HepG2 (cell line): Measurements from ENCODE around the gene GRHL1. TPM values are rescaled to one million over a fixed set of nuclear protein-coding genes. Genes with fewer than 3 reads are reported as not detected.

ENCODE experiments used
- ARID3A ChIP-seq: IDR thresholded peaks from 2 replicates; pipeline ENCODE4 v1.6.1; 2012; ENCODE audit warnings: low read depth, low read length, improper control_type of control experiment
- ATM ChIP-seq: fragments of 450-650 bp; IDR thresholded peaks from 2 replicates; pipeline ENCODE4 v1.7.1; 2017; ENCODE audit warnings: mild to moderate bottlenecking, borderline replicate concordance
- BHLHE40 ChIP-seq: IDR thresholded peaks from 2 replicates; pipeline ENCODE4 v1.6.1; 2011; ENCODE audit warnings: low read length, improper control_type of control experiment
- CAMTA2 ChIP-seq: sonication (generic); formaldehyde crosslinking; IDR thresholded peaks from 2 replicates; pipeline ENCODE4 v1.4.0; 2020; ENCODE audit warnings: mild to moderate bottlenecking, missing genetic modification reagents, borderline replicate concordance
- DMAP1 ChIP-seq: IDR thresholded peaks from 2 replicates; pipeline ENCODE4 v1.6.1; 2016
- FOSL2 ChIP-seq: sonication (generic); formaldehyde crosslinking; IDR thresholded peaks from 2 replicates; pipeline ENCODE4 v1.4.0; 2020; ENCODE audit warnings: missing genetic modification reagents
- HNRNPUL1 ChIP-seq: fragments of 200-400 bp; formaldehyde crosslinking; IDR thresholded peaks from 2 replicates; pipeline ENCODE4 v1.6.1; 2017; ENCODE audit warnings: low read depth, mild to moderate bottlenecking, low read length, moderate library complexity
- KLF6 ChIP-seq: IDR thresholded peaks from 2 replicates; pipeline ENCODE4 v1.8.0; 2016; ENCODE audit warnings: missing biosample characterization, missing genetic modification reagents
- MEF2D ChIP-seq: sonication (generic); formaldehyde crosslinking; IDR thresholded peaks from 2 replicates; pipeline ENCODE4 v1.5.1; 2020; ENCODE audit warnings: mild to moderate bottlenecking, missing genetic modification reagents
- MXI1 ChIP-seq: IDR thresholded peaks from 3 replicates; pipeline ENCODE4 v1.6.1; 2012; ENCODE audit warnings: low read depth, low read length, inconsistent platforms, borderline replicate concordance
- SOX5 ChIP-seq: IDR thresholded peaks from 2 replicates; pipeline ENCODE4 v1.6.1; 2016; ENCODE audit warnings: borderline replicate concordance
- SRSF4 ChIP-seq: fragments of 200-400 bp; formaldehyde crosslinking; IDR thresholded peaks from one replicate; pipeline ENCODE4 v1.6.1; 2018; ENCODE audit warnings: mild to moderate bottlenecking, low read depth, low read length, moderate library complexity; ENCODE audit not compliant: poor library complexity, severe bottlenecking
- ZMYM3 ChIP-seq: sonication (generic); formaldehyde crosslinking; IDR thresholded peaks from 2 replicates; pipeline ENCODE4 v1.5.1; 2020; ENCODE audit warnings: mild to moderate bottlenecking, missing genetic modification reagents
- ZNF17 ChIP-seq: sonication (generic); formaldehyde crosslinking; IDR thresholded peaks from 2 replicates; pipeline ENCODE4 v1.5.0; 2020; ENCODE audit warnings: mild to moderate bottlenecking, missing genetic modification reagents
- ZNF414 ChIP-seq: sonication (generic); formaldehyde crosslinking; IDR thresholded peaks from 2 replicates; pipeline ENCODE4 v1.5.0; 2020; ENCODE audit warnings: missing genetic modification reagents
- ZNF468 ChIP-seq: sonication (generic); formaldehyde crosslinking; IDR thresholded peaks from 2 replicates; pipeline ENCODE4 v1.8.0; 2022; ENCODE audit warnings: mild to moderate bottlenecking, moderate library complexity, missing genetic modification reagents
- ZNF530 ChIP-seq: sonication (generic); formaldehyde crosslinking; IDR thresholded peaks from 2 replicates; pipeline ENCODE4 v1.5.0; 2020; ENCODE audit warnings: low read depth, mild to moderate bottlenecking, missing genetic modification reagents
- ZNF598 ChIP-seq: sonication (generic); formaldehyde crosslinking; IDR thresholded peaks from 2 replicates; pipeline ENCODE4 v1.5.1; 2020; ENCODE audit warnings: mild to moderate bottlenecking, missing genetic modification reagents, borderline replicate concordance
- ZSCAN22 ChIP-seq: sonication (generic); formaldehyde crosslinking; IDR thresholded peaks from 2 replicates; pipeline ENCODE4 v1.4.0; 2020; ENCODE audit warnings: mild to moderate bottlenecking, missing genetic modification reagents
- polyA plus RNA-seq, 8 experiments: library from polyadenylated mRNA; depleted of rRNA in 3 of 8; stranded (reverse) in 7 of 8; unstranded in 1 of 8; fragments of >200 nt; fragmentation: Illumina TruSeq in 4 of 8; extraction: Trizol in 4 of 8; gene quantifications; 2 replicates each; pipeline versions ENCODE4 v1.2.1 to v1.2.3, GENCODE V29; 2011 to 2016; ENCODE audit warnings: low read depth in 4 of 8, missing spikeins in 1 of 8, mixed read lengths in 1 of 8; ENCODE audit not compliant: insufficient read depth in 1 of 8
- total RNA-seq, 5 experiments: library from RNA; depleted of rRNA; stranded (reverse); fragments of >200 nt; fragmentation: Illumina TruSeq; extraction: Trizol; gene quantifications; 2 replicates each; pipeline ENCODE4 v1.2.3, GENCODE V29; 2016; ENCODE audit warnings: low read depth in 1 of 5
- TF ChIP-seq, protein P1 (sequence below), 2 experiments: sonication (generic) in 1 of 2; formaldehyde crosslinking in 1 of 2; IDR thresholded peaks; 2 replicates each; pipeline versions ENCODE4 v1.4.0 to v1.6.1; 2016 to 2020; ENCODE audit warnings: borderline replicate concordance in 1 of 2, low read depth in 1 of 2, mild to moderate bottlenecking in 1 of 2, missing genetic modification reagents in 1 of 2
- TF ChIP-seq, protein P2 (sequence below): IDR thresholded peaks from 2 replicates; pipeline ENCODE4 v1.6.1; 2016; ENCODE audit warnings: missing compliant biosample characterization, missing genetic modification reagents, borderline replicate concordance

The GRHL1 gene
- total and polyA plus RNA-seq, 2 of the 13 experiments (the other 11 are each of a cell fraction or from before 2014, with no cell fraction given): 9.3 to 12.0 TPM

DNA sequence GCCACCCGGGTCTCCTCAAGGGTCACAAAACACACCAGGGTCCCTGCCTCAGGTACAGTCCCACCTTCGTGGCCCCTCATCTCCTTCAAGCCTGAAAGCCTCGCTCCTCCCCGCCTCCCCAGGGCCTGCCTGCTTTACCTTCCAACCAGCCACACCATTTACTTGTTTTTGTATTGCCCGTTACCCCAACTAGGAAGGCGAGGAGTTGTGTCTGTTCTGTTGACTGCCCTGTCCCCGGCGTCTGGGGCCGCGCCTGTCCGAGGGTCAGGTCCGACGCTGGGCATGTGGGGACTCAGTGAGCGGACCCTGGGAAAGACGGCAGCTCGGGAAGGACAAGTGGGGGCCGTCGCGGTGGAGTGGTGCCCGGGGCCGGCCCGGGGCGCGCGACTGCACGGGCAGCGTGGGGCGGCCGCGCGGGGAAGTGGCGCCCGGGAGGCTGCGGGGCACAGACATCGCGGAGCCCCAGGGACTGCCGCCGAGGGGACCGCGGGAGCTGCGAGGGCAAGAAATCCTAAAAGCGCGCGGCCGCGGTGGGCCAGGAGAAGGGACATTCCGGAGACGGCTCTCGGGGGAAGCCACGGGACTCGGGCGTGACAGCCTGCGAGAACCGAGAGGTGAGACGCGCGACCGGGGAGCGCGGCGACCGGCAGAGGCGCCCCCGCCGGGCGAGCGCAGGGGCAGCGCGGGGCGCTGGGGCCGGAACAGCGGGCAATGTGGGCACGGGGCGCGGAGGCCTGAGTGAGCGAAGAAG is 797 bp upstream of the GRHL1 start (continued):
- TF ChIP-seq ZNF414 (CRISPR knock-in tag) (peak; percentile 43; the same call in 1 of the 2 replicates), ATM (no peak), SRSF4 (no peak), ZNF598 (CRISPR knock-in tag) (0 out of 2 replicates have a peak, but pooled peaks have one; percentile 57), SOX5 (no peak), MXI1 (no peak), ZNF17 (CRISPR knock-in tag) (no peak), ARID3A (0 out of 2 replicates have a peak, but pooled peaks have one; percentile 5), KLF6 (no peak), ZNF468 (no peak), MEF2D (CRISPR knock-in tag) (0 out of 2 replicates have a peak, but pooled peaks have one; percentile 26), BHLHE40 (no peak), FOSL2 (CRISPR knock-in tag) (no peak), CAMTA2 (CRISPR knock-in tag) (peak; percentile 69), HNRNPUL1 (no peak), ZSCAN22 (CRISPR knock-in tag) (no peak), DMAP1 (CRISPR knock-in tag) (no peak), ZNF530 (CRISPR knock-in tag) (no peak), ZMYM3 (CRISPR knock-in tag) (no peak)
- TF ChIP-seq, protein P1, sequence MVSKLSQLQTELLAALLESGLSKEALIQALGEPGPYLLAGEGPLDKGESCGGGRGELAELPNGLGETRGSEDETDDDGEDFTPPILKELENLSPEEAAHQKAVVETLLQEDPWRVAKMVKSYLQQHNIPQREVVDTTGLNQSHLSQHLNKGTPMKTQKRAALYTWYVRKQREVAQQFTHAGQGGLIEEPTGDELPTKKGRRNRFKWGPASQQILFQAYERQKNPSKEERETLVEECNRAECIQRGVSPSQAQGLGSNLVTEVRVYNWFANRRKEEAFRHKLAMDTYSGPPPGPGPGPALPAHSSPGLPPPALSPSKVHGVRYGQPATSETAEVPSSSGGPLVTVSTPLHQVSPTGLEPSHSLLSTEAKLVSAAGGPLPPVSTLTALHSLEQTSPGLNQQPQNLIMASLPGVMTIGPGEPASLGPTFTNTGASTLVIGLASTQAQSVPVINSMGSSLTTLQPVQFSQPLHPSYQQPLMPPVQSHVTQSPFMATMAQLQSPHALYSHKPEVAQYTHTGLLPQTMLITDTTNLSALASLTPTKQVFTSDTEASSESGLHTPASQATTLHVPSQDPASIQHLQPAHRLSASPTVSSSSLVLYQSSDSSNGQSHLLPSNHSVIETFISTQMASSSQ (IDR thresholded peaks at IDR 0.05; ENCODE audit: low read depth): no peak
- TF ChIP-seq, protein P1 (CRISPR knock-in tag; IDR thresholded peaks at IDR 0.05; ENCODE audit: borderline replicate concordance): no peak
- TF ChIP-seq, protein P2, sequence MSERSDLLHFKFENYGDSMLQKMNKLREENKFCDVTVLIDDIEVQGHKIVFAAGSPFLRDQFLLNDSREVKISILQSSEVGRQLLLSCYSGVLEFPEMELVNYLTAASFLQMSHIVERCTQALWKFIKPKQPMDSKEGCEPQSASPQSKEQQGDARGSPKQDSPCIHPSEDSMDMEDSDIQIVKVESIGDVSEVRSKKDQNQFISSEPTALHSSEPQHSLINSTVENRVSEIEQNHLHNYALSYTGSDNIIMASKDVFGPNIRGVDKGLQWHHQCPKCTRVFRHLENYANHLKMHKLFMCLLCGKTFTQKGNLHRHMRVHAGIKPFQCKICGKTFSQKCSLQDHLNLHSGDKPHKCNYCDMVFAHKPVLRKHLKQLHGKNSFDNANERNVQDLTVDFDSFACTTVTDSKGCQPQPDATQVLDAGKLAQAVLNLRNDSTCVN: no peak
